Measurements from ENCODE around the gene OR56A5.

Gene OR56A5, protein sequence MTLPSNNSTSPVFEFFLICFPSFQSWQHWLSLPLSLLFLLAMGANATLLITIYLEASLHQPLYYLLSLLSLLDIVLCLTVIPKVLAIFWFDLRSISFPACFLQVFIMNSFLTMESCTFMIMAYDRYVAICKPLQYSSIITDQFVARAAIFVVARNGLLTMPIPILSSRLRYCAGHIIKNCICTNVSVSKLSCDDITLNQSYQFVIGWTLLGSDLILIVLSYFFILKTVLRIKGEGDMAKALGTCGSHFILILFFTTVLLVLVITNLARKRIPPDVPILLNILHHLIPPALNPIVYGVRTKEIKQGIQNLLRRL

DNA sequence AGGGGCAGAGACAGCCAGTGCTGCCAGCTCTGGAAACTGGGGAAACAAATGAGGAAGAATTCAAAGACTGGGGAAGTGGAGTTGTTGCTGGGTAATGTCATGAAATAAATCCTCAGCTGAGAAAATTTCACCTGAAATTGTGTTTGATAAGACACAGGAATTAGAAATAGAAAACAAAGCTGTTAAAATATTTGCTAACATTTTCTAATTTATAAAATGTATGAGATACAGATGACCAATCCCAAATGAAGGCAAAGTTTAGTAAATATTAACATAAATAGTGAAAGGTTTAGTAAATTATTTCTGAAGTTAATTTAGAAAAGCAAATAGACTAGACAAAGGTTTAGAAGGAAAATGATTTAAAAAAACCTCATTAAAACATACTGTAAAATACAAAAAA, at the start of gene OR56A5:
OR56A5 (minus strand) TSS at position 101 of the 400 bp plus-strand sequence; CDS start at position 101, 0 bp downstream.
- DNase-seq (no peak), ATAC-seq (no peak)
- Mint-ChIP-seq H3K4me3 (no peak within 1 kb of the TSS), H3K27ac (no peak within 1 kb of the TSS), H3K4me1 (no peaks in the 10 kb centered on the region), H3K27me3 (peaks cover 14% of the 10 kb centered on the region), H3K36me3 (ENCODE audit: low read depth) (no peaks in the 10 kb centered on the region), H3K9me3 (peaks cover 12% of the 10 kb centered on the region)

DNA sequence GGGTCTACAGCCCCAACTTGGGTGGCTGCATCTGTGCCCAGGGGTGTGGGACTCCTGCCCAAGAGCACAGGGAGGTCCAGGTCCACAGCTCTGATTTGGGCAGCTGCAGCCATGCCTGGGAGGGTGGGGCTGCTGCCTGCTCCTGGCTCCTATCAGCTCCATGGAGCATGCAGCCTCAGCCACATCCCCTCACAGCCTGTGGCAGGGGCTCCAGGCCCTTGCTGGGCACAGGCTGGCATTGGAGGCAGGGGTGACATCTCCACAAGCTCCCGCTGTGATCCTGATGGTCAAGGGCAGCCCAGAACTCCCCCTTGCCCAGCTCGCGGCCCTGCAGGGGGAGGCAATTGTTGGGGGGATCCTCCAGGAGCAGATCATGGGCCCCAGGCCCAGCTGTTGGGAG, 44.7 kb upstream of the OR56A5 start:
- Mint-ChIP-seq H3K36me3 (ENCODE audit: low read depth) (no peaks in the 10 kb centered on the region), H3K4me1 (no peaks in the 10 kb centered on the region), H3K4me3 (no peak overlapping the region), H3K27me3 (peaks cover 20% of the 10 kb centered on the region), H3K9me3 (peaks cover 8% of the 10 kb centered on the region), H3K27ac (no peak overlapping the region)
- ATAC-seq (no peak), DNase-seq (no peak)

DNA sequence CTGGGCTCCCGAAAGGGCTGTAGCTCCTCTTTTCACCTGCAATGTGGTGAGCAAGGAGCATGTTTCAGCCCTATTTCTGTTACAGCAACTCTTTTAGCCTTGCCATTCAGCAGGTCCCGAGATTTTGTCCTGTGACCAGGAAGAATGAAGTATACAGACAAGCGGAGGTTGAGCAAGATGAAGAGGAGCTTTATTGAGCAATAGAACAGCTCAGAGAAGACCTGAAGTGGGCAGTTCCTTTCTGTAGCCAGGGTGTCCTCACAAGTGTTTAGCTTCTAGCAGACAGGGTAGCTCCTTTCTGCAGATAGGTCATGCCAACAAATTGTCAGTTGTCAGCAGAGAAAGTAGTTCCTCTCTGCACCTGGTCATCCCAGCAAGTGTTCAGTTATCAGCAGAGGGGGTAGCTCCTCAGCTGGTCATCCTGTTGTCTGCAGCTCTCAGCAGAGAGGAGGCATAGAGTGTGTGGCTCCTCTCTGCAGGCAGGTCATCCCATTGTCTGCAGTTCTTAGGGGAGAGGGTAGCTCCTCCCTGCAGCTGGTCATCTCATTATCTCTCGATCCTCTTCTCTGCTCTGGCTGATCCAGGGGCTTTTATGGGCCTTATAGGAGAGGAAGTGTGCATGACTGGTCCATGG, 43.9 kb upstream of the OR56A5 start:
- Mint-ChIP-seq H3K4me3 (no peak overlapping the region), H3K27me3 (peaks cover 20% of the 10 kb centered on the region), H3K9me3 (peaks cover 8% of the 10 kb centered on the region), H3K36me3 (ENCODE audit: low read depth) (no peaks in the 10 kb centered on the region), H3K27ac (no peak overlapping the region), H3K4me1 (no peaks in the 10 kb centered on the region)
- DNase-seq (no peak), ATAC-seq (no peak)

DNA sequence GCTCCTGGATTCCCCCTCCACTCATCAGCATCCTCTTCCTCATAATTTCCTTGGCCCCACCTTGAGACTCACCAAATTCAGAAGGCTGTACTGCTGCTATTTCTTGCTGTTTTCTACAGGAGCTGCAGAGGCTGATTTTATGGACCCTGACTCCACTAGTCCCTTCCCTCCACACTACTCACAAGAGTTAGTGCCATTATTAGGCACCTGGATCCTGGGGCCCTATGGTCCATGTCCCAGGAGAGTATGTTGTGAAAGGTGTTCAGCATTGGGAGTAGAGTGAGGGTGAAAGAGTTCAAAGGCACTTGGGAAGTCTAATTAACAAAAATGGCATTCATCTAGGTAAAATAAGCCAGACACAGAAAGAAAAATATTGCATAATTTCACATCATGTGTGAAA, 38.6 kb upstream of the OR56A5 start, which contains the start of gene OR56A4:
OR56A4 (minus strand) TSS at position 101 of the 400 bp plus-strand sequence. CDS start 3,954 bp downstream, outside the sequence.
- peaks cover 3% of the 10 kb centered on the region for H3K4me1 Mint-ChIP-seq
- H3K27ac Mint-ChIP-seq: no peak within 1 kb of the TSS
- ATAC-seq: no peak

DNA sequence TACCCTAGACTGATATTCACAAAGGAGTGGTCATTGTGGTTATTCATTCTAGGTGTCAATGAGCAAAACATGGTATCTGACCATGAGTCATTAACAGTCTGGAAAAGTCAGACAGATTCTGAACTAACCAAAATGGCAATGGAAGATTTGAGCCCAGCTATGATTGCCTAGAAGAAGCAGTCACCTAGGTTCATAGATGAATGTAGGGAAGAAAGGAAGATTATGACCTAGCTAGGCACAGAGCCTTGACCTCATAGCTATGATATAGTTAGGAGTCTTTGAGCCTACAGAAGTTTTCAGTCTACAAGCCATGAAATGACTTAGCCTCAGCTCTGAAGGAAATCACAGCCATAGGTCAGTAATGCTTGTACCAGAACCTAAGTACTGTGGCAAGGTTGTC, 38.1 kb upstream of the OR56A5 start:
- no peak overlapping the region for H3K4me3 Mint-ChIP-seq
- no peaks in the 10 kb centered on the region for H3K36me3 Mint-ChIP-seq (ENCODE audit: low read depth)
- peaks cover 13% of the 10 kb centered on the region for H3K27me3 Mint-ChIP-seq
- DNase-seq (no peak), ATAC-seq (peak; percentile 54)
- no peak overlapping the region for H3K27ac Mint-ChIP-seq
- H3K9me3 Mint-ChIP-seq: no peaks in the 10 kb centered on the region
- peaks cover 3% of the 10 kb centered on the region for H3K4me1 Mint-ChIP-seq

More for the DNA sequence above, 38.6 kb upstream of the OR56A5 start, which contains the start of gene OR56A4:
- Mint-ChIP-seq H3K4me3 (no peak within 1 kb of the TSS), H3K36me3 (ENCODE audit: low read depth) (no peaks in the 10 kb centered on the region), H3K9me3 (no peaks in the 10 kb centered on the region), H3K27me3 (peaks cover 13% of the 10 kb centered on the region)
- DNase-seq: no peak

DNA sequence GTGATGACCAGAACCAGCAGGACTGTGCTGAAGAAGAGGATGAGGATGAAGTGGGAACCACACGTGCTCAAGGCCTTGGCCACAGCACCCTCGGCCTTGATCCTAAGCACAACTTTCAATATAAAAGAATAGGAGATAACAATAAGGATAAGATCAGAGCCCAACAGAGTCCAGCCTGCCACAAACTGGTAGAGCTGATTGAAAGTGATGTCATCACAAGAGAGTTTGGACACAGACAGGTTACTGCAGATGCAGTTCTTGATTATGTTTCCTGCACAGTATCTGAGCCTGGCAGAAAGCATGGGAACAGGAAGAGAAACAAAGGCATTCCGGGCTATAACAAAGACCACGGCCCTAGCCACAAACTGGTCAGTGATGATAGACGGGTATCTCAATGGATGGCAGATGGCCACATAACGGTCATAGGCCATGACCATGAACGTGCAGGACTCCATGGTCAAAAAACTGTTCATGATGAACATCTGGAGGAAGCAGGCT, 34.0 kb upstream of the OR56A5 start:
- DNase-seq (no peak), ATAC-seq (no peak)
- Mint-ChIP-seq H3K4me1 (peaks cover 3% of the 10 kb centered on the region), H3K36me3 (ENCODE audit: low read depth) (no peaks in the 10 kb centered on the region), H3K27me3 (peaks cover 10% of the 10 kb centered on the region), H3K9me3 (no peaks in the 10 kb centered on the region), H3K4me3 (no peak overlapping the region), H3K27ac (no peak overlapping the region)

DNA sequence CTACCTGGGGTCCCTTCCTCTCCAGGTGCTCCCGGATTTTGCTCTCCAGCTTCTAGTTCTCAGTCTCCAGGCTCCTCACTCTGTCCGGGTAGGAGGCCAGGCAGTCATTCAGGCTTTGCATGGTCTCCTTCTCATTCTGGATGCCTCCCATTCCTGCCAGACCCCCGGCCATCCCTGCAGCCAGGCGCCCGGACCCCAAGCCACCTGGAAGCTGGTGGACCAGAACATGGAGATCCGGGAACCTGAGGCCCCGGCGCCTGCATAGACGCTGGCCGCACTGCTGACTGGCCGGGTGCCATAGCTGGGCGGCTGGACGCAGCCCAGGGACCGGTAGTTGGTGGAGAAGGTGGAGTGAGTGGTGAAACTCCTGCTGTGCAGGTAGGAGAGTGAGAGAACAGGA, 26.5 kb upstream of the OR56A5 start:
- no peaks in the 10 kb centered on the region for H3K4me1 Mint-ChIP-seq
- H3K27me3 Mint-ChIP-seq: peaks cover 4% of the 10 kb centered on the region
- H3K4me3 Mint-ChIP-seq: no peak overlapping the region
- H3K36me3 Mint-ChIP-seq (ENCODE audit: low read depth): no peaks in the 10 kb centered on the region
- no peak for ATAC-seq
- no peak for DNase-seq
- no peaks in the 10 kb centered on the region for H3K9me3 Mint-ChIP-seq
- H3K27ac Mint-ChIP-seq: no peak overlapping the region

DNA sequence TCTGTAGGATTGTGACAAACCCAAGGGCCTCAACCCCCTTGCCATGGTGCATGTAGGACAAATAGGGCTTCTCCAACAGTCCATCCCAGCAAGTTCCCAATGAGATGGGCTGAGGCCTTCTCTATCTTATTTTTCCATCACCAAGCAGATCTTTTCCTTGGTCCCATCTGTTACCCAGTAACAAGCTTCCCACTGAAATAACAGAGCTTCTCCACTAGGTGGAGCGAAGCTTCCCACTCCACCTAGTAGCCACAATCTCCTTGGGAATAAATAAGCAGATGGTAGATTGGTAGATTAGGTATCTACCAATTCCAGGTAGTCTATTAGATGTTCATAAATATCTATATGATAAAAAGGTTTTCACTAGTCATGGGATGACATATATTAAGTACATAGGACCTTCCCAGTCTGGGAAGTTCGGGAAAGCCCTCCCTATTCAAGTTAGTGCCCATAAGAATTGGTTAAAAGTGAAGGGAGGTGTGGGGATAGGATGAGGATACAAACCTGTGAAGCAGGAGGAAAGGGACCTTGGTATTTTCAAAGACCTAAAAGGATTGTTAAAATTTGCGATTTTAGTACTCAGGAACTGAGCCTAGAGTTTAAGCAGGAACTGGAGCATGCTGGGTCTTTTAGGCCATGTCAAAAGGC, 24.4 kb upstream of the OR56A5 start:
- Mint-ChIP-seq H3K4me3 (no peak overlapping the region), H3K27ac (no peak overlapping the region), H3K27me3 (peaks cover 6% of the 10 kb centered on the region), H3K36me3 (ENCODE audit: low read depth) (no peaks in the 10 kb centered on the region), H3K4me1 (no peaks in the 10 kb centered on the region), H3K9me3 (no peaks in the 10 kb centered on the region)
- ATAC-seq (no peak), DNase-seq (no peak)

DNA sequence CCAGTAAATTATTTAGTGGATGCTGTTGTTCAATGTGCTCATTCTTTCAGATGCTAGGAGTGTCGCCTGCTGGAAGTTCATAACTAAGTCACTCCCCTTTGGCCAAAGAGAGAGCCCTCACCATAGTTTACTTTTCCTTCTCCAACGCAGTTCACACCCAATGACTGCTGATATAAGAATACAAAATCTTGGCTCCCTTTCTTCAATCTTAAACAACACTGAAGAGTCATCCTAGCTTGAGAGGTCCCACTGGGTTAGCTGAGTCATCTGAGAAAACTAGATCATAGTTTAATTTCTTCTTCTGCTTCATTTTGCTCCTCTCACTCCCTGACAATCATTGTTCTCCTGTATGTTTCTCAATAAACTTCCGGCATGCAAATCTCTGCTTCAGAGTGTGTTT, 23.9 kb upstream of the OR56A5 start:
- no peaks in the 10 kb centered on the region for H3K9me3 Mint-ChIP-seq
- no peak overlapping the region for H3K4me3 Mint-ChIP-seq
- H3K27ac Mint-ChIP-seq: no peak overlapping the region
- no peaks in the 10 kb centered on the region for H3K4me1 Mint-ChIP-seq
- DNase-seq (no peak), ATAC-seq (no peak)
- H3K36me3 Mint-ChIP-seq (ENCODE audit: low read depth): no peaks in the 10 kb centered on the region
- H3K27me3 Mint-ChIP-seq: peaks cover 11% of the 10 kb centered on the region

DNA sequence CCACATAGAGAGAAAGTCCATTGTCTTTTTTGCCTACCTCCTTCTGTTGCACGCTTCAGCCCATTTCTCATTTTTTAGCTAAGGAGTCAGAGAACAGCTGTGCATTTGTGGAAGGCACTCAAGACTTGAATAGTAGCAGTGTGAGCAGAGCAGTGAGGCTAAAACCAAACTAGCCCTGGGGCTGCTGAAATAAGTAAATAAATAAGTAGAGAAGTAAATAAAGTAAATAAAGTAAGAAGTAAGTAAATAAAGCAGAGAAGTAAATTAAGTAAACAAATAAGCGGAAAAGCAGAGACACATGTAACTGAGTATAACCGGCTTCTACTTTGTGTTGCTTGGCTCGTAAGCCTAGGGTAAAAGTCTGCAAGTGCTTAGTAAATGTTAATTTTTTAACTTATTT, 20.9 kb upstream of the OR56A5 start:
- Mint-ChIP-seq H3K27ac (no peak overlapping the region), H3K9me3 (no peaks in the 10 kb centered on the region), H3K36me3 (ENCODE audit: low read depth) (no peaks in the 10 kb centered on the region), H3K4me1 (no peaks in the 10 kb centered on the region), H3K27me3 (peaks cover 12% of the 10 kb centered on the region), H3K4me3 (no peak overlapping the region)
- DNase-seq (no peak), ATAC-seq (no peak)

DNA sequence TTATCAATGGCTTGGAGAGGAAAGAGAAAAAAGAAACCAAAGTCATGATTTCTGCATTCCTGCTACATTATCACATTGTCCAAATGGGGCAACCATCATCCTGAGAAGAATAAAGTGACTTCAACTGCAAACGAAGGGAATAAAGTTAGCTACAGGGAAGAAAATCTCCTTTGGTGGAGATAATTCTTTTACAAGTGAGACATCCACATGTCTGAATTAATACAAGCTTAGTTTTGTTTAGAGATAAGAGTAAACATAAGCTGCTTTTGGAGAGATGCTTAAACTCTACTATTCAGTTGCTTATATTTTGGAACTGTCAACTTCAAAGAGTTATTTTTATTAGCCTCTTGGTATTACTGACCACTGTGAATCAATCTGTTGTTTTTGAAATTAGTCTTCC, 18.6 kb upstream of the OR56A5 start, which contains the start of gene OR52L1:
OR52L1 (minus strand) TSS at position 101 of the 400 bp plus-strand sequence; CDS start at position 46, 55 bp downstream.
- no peak within 1 kb of the TSS for H3K27ac Mint-ChIP-seq
- H3K4me1 Mint-ChIP-seq: no peaks in the 10 kb centered on the region
- H3K36me3 Mint-ChIP-seq (ENCODE audit: low read depth): no peaks in the 10 kb centered on the region
- no peak for ATAC-seq
- no peak for DNase-seq
- no peak within 1 kb of the TSS for H3K4me3 Mint-ChIP-seq
- H3K27me3 Mint-ChIP-seq: peaks cover 12% of the 10 kb centered on the region
- no peaks in the 10 kb centered on the region for H3K9me3 Mint-ChIP-seq

DNA sequence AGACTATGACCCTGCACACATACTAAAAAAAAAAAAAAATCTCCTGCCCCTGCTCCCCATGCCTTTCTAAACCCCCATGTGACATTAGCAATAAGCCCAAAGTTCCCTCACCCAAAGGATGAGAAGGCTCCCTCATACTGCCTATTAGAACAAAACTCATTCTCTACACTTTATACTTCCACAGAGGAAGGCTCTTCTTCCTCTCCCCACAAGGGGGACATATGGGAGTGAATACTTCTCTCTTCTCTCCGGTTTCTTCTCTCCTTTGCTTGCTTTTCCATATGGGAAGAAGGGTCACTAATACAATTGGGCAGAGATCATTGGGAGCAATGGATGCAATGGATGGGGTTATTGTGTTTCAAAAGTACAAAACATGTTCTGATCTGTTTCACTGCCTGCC, 15.1 kb upstream of the OR56A5 start:
- no peak for DNase-seq
- Mint-ChIP-seq H3K27me3 (peaks cover 5% of the 10 kb centered on the region), H3K4me3 (no peak overlapping the region), H3K9me3 (peaks cover 17% of the 10 kb centered on the region), H3K27ac (no peak overlapping the region), H3K4me1 (no peaks in the 10 kb centered on the region), H3K36me3 (ENCODE audit: low read depth) (no peaks in the 10 kb centered on the region)
- no peak for ATAC-seq

DNA sequence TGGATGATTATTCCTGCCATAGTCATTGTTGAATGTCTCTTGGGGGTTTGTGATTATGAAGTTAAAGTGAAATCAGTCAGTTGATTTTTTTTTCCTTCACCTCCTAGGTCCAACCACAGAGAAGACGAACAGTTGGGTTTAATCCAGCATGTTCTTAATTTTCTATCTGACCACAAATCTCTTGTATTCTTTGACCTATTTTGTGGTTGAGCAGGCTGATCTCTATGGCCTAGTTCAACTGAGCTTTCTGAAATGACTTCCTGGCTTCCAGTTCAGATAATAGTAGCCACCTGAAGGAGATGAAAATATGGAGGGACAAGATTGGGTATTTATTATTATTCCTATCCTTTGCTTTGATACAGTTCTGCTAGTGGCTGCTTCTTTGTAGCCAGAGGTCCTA, 5.2 kb upstream of the OR56A5 start:
- no peak overlapping the region for H3K4me3 Mint-ChIP-seq
- peaks cover 9% of the 10 kb centered on the region for H3K27me3 Mint-ChIP-seq
- no peak overlapping the region for H3K27ac Mint-ChIP-seq
- peaks cover 10% of the 10 kb centered on the region for H3K9me3 Mint-ChIP-seq
- ATAC-seq (no peak), DNase-seq (no peak)
- H3K4me1 Mint-ChIP-seq: no peaks in the 10 kb centered on the region
- no peaks in the 10 kb centered on the region for H3K36me3 Mint-ChIP-seq (ENCODE audit: low read depth)

DNA sequence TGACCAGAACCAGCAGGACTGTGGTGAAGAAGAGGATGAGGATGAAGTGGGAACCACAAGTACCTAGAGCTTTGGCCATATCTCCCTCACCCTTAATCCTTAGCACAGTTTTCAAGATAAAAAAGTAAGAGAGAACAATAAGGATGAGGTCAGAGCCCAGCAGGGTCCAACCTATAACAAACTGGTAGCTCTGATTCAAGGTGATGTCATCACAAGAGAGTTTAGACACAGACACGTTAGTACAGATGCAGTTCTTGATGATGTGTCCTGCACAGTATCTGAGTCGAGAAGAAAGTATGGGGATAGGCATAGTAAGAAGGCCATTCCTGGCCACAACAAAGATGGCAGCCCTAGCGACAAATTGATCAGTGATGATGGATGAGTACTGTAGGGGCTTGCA, 586 bp downstream of the OR56A5 start:
- Mint-ChIP-seq H3K9me3 (peaks cover 19% of the 10 kb centered on the region), H3K4me1 (no peaks in the 10 kb centered on the region), H3K27ac (no peak overlapping the region), H3K27me3 (peaks cover 14% of the 10 kb centered on the region), H3K4me3 (no peak overlapping the region), H3K36me3 (ENCODE audit: low read depth) (no peaks in the 10 kb centered on the region)
- no peak for ATAC-seq
- DNase-seq: no peak

DNA sequence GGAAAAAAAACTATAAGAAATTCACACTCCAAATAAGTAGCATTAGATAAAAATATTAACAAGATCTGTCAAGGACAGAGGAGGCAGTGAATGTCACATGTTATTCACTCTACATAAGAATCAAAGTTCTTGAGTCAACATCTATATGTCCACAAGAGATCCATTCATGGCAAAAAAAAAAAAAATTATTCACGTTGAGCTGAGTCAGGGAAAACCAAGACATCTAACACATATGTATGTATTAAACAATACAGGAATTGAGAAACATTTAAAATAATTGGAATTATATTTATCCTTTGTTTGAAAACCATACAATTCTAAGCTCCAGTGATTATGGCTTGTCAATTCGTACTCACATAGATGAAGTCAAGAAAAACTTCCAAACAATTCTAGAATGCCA, 1.3 kb downstream of the OR56A5 start:
- Mint-ChIP-seq H3K27ac (no peak overlapping the region), H3K36me3 (ENCODE audit: low read depth) (no peaks in the 10 kb centered on the region), H3K4me3 (no peak overlapping the region), H3K27me3 (peaks cover 14% of the 10 kb centered on the region), H3K9me3 (peaks cover 23% of the 10 kb centered on the region), H3K4me1 (no peaks in the 10 kb centered on the region)
- DNase-seq (no peak), ATAC-seq (no peak)

Measured in activated naive CD8-positive, alpha-beta T cell treated with anti-CD3 and anti-CD28 coated beads, Interleukin-2, amount 50 U/mL, for 24 hours (primary cell).